ENCODE results near the gene PELI3.

- no peak for TF ChIP-seq CTCF (conservative IDR thresholded peaks at IDR 0.05 in 1 of 2, IDR thresholded peaks at IDR 0.05 in 1 of 2; ENCODE audit: extremely low read depth in 1 of 2, insufficient read depth in 1 of 2, low read depth in 1 of 2, low read length in 2 of 2)
- TF ChIP-seq EZH2 (IDR thresholded peaks at IDR 0.05; ENCODE audit: borderline replicate concordance, low read length), result no peak
Measured at GRCh38 chr11:66473608-66474515, 7.2 kb downstream of the PELI3 start.
